SHP77 (cell line): ENCODE measurements around the gene CSMD2.
"Not testable (repeated sequence)": the region's sequence is repeated elsewhere in the genome, so short reads cannot be mapped to it uniquely, and the experiment has no call there.

Experiments
- DNase-seq, 2 experiments: peaks; one replicate each; lab custom pipeline; 2025; lab: John Stamatoyannopoulos, UW

Gene CSMD2

GRCh38 chr1:34164771-34165391, at the start of gene CSMD2:
TSS of gene CSMD2 (minus strand) at chr1:34165230. CDS start at chr1:34165097, 133 bp downstream.
- DNase-seq, result no peak

- DNase-seq, result no peak
These were observed 48.9 kb upstream of the CSMD2 start for GRCh38 chr1:34213956-34214355.

GRCh38 chr1:34212673-34213072, 47.6 kb upstream of the CSMD2 start:
- DNase-seq, result no peak

GRCh38 chr1:34199927-34200326, 34.9 kb upstream of the CSMD2 start:
- no peak for DNase-seq

DNA sequence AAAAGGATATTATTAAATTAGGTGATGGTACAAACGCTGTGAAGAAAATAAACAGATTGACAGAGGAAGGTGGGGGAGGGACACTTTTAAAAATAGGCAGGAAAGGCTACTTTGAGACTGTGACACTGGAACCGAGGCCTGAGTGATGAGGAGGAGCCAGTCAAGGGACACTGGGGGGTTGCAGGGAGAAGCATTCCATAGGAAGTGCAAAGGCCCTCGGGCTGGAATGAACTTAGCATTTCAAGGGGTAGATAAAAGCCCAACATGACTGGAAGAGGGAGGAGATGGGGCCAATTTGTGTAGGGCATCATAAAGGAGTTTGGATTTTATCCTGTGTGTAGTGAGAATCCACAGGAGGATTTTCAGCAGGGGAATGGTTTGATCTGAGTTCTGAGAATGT, 27.6 kb upstream of the CSMD2 start:
- no peak for DNase-seq

DNA sequence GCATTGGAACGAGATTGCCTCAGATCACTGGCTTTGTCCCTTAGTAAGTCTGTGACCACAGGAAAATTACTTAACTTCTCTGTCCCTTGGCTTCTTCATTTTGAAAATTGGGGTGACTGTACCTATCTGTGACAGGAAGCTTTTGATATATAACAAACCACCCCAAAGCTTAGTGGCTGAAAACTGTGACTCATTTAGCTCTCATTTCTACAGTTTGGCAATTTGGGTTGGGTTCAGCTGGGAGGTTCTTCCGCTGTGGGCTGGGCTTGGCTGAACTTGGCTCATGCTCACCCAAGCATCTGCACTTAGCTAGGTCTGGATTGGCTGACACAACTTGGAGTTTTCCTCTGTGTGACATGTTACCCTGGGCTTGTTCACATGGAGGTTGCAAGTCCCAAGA, 25.7 kb upstream of the CSMD2 start:
- DNase-seq, result no peak

- DNase-seq, result no peak
These were observed 24.0 kb upstream of the CSMD2 start for GRCh38 chr1:34188985-34189384.

DNA sequence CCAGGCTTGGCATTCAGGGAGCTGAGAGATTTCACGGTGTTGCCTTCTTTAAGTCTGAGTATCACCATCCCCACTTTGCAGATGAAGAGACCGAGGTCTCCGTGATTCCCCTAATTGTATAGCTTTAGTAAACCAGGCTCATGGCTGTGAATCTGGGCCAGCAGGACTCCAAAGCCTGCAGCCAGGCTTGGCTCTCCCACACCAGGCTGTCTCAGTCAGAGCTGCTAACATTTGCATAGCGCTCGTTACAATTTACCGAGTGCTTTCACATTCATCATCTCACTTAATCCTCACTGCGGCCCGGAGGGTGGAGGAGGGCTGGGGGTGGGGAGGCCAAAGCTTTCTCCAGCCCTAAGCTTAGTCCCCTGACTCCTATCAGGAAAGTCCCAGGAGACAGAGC, 23.4 kb upstream of the CSMD2 start:
- DNase-seq, result no peak

DNA sequence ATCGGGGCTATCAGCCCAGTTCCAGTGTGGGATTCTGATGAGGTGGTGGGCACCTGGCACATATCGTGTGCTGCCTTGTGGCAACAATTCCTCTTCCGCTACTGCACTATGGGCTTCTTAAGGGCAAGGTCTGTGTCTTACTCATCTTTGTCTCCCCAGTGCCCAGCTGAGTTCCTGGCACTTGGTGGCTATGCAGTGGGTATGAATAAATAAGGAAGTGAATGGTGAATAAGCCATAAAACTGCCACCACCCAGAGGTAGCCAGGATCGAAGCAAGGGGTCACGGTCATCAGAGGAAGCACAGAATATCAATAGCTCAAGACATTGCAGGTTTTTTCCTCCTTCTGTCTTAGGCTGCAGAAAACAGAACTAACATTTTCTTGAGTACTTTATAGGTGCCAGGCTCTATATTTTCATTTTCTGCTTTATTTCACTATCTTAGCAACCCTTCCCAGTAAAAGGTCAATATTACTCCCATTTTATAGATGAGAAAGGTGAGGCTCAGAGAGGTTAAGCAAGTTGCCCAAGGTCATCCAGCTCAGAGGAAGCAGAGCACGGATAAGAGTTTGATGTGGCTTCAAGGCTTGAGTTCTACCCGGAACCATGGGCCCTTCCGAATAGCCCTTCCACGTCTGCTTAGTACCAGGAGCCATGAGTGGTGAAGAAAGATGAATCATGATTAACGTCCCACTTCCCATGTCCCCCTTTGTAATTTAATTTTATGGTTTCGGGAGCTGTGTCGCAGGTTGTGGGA, 21.9 kb upstream of the CSMD2 start:
- no peak for DNase-seq

- DNase-seq, result not testable (repeated sequence)
These were observed 18.4 kb upstream of the CSMD2 start for GRCh38 chr1:34183381-34183780.

DNA sequence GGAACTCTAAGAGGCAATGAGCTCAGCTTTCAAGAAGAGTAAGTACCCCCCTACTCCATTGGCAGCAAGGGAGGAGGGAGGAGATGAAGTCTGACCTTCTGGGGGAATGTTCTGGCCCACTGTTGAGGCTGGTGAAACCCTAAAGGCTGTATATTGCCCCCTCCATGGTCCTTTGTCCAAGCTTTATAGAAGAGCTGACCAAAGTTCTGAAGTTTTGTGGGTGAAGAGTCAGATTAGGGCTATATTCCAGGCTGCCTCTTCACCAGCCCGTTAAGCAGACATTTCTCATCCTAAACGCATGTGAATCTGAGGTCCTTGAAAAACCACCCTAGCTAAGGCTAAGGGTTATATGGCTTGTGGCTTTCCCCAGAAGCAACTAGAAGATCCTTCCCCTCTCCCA, 13.0 kb upstream of the CSMD2 start:
- no peak for DNase-seq

DNA sequence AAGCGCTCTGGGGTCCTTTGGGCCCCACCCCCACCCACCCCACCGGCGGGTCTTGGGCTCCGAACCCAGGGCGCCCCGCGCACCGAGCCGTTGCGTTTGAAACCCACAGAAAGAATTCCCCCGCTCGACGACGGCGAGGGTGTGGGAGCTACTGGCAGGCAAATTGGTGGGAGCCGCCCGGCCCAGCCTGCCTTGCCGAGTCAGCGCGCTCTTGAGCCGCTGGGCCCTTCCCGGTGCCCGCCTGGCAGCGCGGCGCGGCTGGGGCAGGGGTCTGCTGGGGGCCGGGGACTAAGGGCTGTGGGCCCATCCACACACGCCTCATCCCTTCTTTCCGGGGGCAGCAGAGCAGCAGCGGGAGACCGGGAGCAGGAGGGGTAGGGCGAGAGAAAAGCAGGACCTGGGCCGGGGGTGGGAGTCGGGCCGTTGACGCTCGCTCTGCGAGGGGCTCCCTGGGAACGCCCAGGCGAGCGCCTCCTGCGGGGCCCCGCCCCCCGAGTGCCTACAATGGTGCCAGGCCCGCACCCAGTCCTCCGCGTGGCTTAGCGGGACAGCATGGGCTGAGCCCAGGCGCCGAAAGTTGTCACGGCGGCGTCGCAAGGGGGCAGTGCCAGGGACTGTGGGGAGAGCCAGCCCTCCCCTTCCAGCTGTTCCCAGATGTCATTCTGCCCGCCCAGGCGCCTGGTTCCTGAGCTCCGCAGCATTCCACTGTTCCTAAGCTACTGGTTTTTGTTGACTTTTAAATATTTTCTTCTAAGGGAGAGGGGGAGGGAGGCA, 12.0 kb upstream of the CSMD2 start, which contains the start of gene C1orf94:
TSS of gene C1orf94 (plus strand) at position 78 of the 774 bp plus-strand sequence. CDS start 883 bp downstream, outside the sequence.
- DNase-seq, result no peak

- DNase-seq, result no peak
These were observed 10.7 kb upstream of the CSMD2 start for GRCh38 chr1:34175744-34176143.

DNA sequence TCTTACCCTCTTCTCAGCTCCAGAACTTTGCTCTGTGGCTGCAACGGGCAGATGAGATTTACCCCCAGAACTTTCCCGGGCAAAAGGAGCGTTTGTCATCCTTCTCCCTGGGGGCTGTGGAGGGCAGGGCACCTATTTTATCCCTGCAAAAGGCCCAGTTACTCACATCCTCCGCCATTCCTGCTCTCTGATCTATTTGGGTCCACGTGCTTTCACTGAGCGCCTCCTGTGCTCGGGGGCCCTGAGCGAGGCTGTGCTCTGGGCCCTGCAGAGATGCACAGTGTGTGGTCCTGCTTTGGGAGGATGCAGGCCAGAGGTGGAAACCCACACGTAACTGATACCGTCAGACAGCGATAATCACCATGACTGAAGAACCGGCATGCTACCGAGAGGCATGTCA, 2.4 kb upstream of the CSMD2 start:
- no peak for DNase-seq

- no peak for DNase-seq
These were observed 1.8 kb upstream of the CSMD2 start for GRCh38 chr1:34166625-34167361.

DNA sequence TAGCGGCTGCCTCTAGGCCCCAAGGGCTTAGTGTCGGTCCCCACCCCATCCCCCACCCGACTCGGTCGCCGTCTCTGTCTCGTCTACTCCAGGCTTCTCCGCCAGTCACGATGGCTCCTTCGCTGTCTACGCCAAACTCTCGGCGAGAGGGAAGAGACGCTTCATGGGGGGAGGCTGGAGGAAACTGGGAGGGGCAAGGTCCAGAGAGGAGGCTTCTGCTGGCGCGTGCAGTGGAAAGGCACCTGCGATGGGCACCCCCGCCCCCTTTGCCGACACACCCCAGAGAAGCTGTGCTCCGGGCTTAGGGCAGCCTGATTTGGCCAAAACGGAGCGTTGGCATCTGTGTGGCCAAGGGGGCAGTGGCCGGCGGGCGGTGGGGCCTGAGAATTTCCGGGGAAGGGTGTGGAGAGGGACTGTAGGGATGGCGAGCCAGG, 1.2 kb upstream of the CSMD2 start:
- no peak for DNase-seq

- no peak for DNase-seq
These were observed 442 bp upstream of the CSMD2 start for GRCh38 chr1:34165422-34165921.

DNA sequence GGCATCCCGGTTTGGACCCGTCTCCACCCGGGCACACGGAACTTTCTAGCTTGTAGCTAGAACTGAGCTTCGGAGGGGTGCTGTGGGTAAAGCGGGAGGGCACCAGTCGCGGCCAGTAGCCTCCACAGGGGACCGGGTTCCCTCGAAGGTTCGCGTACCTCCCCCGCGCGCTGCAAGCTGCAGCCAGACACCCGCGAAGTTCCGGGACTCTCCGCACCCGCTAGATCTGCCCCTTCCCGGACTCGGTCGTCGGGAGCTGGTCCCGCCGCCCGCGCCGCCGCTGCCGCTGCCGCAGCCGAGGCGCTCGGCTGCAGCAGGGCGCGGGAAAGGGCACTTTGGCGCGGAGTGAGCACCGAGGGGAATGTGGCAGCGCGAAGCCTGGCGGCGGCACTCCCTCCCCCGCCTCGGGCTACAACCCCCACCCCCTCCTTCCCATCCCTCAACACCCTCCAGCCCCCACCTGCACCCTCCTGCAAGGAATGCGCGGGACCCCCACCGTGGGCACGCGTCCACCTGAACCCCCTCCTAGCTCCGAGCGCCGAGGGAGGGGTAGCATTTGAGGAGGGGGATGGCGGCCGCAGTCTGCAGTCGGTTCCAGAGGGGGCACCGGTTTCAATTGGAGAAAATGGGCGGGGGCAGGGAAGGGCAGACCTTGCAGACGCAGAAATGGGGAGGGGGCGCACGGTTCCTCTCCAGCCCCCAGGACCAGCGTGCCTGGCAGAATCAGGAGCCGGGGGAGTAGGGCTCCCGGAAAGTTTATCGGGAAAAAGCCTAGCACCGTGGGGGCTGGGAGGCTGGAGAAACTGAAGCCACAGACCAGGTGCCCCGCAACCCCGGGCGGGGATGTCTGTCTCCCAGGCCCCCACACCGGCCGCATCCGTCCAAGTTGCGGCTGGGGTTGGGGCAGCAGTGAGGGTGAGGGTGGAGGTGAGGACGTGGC, 968 bp downstream of the CSMD2 start:
- no peak for DNase-seq

DNA sequence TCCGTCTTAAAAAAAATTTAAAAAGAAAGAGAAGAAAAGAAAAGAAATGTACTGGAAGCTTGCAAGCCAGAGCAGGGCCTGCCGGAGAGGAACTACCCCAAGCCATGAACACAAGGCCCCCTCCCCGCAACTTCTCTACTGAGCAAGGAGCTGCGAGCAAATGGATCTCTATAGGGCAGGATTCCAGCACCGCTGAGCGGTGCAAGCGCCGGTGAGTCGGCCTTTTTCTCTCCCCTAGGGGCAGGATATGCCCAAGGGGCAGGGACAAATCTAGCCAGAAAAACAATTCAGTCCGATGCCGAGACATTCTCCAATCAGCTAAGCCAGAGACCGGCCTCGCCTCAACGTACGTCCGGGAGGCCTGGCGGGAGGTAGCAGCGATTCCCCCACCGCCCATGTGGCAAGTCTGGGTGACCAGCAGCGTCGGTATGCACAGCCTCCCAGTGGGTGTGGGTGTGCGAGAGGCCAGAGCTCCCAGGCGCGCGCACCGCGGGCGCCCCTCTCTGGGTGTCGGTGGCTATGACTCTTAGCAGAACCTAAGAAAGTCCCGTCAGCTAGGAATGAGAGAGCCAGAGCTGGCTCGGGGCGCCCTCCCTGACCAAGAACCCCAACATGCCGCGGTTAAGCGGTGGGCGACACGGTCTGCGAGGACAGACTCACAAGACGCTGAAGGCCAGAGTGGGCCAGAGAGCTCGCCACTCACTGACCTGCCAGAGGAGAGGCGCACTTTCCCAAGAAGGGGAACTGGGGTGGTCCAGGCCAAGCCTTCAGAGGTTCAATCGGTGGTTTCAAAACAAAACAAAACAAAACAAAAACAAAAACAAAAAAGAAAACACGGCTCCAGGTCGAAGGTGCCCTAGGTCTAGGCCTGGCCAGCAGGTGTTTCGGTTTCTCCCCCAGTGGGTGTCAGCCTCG, 1.9 kb downstream of the CSMD2 start:
- DNase-seq, result no peak

DNA sequence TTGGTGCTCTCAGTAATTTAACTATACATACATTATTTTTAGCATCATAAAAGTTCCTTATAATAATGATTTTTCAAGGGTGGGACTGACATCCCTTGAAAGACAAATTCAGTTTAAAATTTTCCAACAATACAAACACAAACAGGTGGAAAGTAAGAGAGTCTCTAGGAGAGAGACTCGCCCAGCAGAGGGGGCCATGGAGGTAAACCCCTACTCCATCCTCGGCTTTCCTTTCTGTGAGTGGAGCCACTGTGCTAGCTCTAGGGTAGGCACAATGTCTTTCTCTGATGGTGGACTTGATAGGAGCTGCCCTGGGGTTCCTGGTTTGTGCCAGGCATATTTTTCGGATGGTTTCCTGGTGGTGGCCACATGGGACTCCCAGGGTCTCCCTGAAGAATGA, 8.3 kb downstream of the CSMD2 start:
- DNase-seq, result no peak
